Measurements from ENCODE around the gene FAM120A. TPM values are rescaled to one million over a fixed set of nuclear protein-coding genes. Genes with fewer than 3 reads are reported as not detected.

FAM120A gene
- total RNA-seq, 1 donor from 2014 or later, result 197 TPM

Other genes with a start within 250 kb of the FAM120A start
- gene FAM120AOS, start 1.9 kb downstream of the FAM120A start, total RNA-seq, result 61.4 TPM
- 34.6 TPM for gene PHF2, start 124.9 kb downstream of the FAM120A start, total RNA-seq

All from ureter (tissue), 1 donor.